C4-2B (cell line): ENCODE data around the gene RAB39B.

Source experiments
- CTCF ChIP-seq: fragments of 450-650 bp; conservative IDR thresholded peaks from 2 replicates; pipeline ENCODE4 v1.5.1; 2017; ENCODE audit warnings: mild to moderate bottlenecking
- ZFX ChIP-seq: fragments of 450-650 bp; IDR thresholded peaks from 2 replicates; pipeline ENCODE4 v1.6.1; 2017

GRCh38 chrX:155225774-155226173 lies 38.5 kb downstream of the RAB39B start:
- TF ChIP-seq CTCF (no peak), ZFX (no peak)
